K562 (cell line): ENCODE data around the gene PPAN.

Source experiments
- CBFA2T2 ChIP-seq: fragments of 450-650 bp; conservative IDR thresholded peaks from 2 replicates; pipeline ENCODE4 v1.6.1; 2017; ENCODE audit warnings: mild to moderate bottlenecking
- JUND ChIP-seq, 2 experiments: IDR thresholded peaks; 2 replicates in 1 of 2; 3 replicates in 1 of 2; pipeline ENCODE4 v1.6.1; 2011; ENCODE audit warnings: borderline replicate concordance in 2 of 2, low read depth in 2 of 2, low read length in 2 of 2, improper control_type of control experiment in 1 of 2, missing biosample characterization in 1 of 2, missing genetic modification characterization in 1 of 2, missing genetic modification reagents in 1 of 2
- MAFK ChIP-seq: IDR thresholded peaks from 2 replicates; pipeline ENCODE4 v1.6.1; 2011; ENCODE audit warnings: low read length, improper control_type of control experiment
- POLR2AphosphoS5 ChIP-seq: IDR thresholded peaks from 2 replicates; pipeline ENCODE4 v1.6.1; 2011; ENCODE audit warnings: mild to moderate bottlenecking, low read depth, low read length, moderate library complexity; ENCODE audit not compliant: control insufficient read depth, insufficient read depth
- TGIF2 ChIP-seq: sonication (generic); formaldehyde crosslinking; IDR thresholded peaks from 2 replicates; pipeline ENCODE4 v1.8.1; 2022; ENCODE audit warnings: mild to moderate bottlenecking, missing genetic modification reagents, moderate library complexity
- ZNF217 ChIP-seq: sonication (generic); formaldehyde crosslinking; IDR thresholded peaks from 2 replicates; pipeline ENCODE4 v1.8.0; 2022; ENCODE audit warnings: mild to moderate bottlenecking, missing genetic modification reagents
- ZNF695 ChIP-seq: fragments of 450-650 bp; formaldehyde crosslinking; IDR thresholded peaks from 2 replicates; pipeline ENCODE4 v1.4.0; 2020; ENCODE audit warnings: mild to moderate bottlenecking, moderate library complexity
- ZNF785 ChIP-seq: fragments of 250-450 bp; sonication (Bioruptor Pico); IDR thresholded peaks from 2 replicates; pipeline ENCODE4 v1.4.0; 2020; ENCODE audit warnings: mild to moderate bottlenecking
- TF ChIP-seq, protein P1 (sequence below): sonication (generic); formaldehyde crosslinking; IDR thresholded peaks from 2 replicates; pipeline ENCODE4 v1.8.0; 2022; ENCODE audit warnings: mild to moderate bottlenecking, missing genetic modification reagents, borderline replicate concordance

DNA sequence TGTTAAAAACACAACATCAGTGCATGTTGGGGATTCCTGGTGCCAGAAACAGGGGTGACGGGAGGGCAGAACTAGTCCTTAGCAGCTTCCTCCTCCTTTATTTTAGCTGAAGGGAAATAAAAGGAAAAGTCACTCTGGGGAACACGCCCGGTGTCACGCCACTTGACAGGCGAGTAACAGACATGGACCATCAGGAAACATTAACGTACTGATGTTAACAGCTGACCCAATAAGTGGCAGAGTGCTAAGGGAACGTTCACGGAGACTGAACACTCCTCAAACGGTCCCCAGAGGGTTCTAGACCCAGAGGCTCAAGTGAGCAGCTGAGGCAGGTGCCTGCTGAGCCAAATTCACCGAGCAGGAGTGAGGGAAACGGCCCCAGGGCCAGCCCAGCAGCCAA lies 27.4 kb downstream of the PPAN start:
- TF ChIP-seq MAFK = no peak
- TF ChIP-seq JUND (IDR thresholded peaks at IDR 0.05; ENCODE audit: borderline replicate concordance, low read depth, low read length) = no peak
- TF ChIP-seq JUND (tag; IDR thresholded peaks at IDR 0.05; ENCODE audit: borderline replicate concordance, low read depth, low read length) = no peak
- TF ChIP-seq CBFA2T2 = no peak
- TF ChIP-seq POLR2AphosphoS5 = no peak
- TF ChIP-seq ZNF695 (CRISPR knock-in tag) = no peak
- TF ChIP-seq, protein P1, sequence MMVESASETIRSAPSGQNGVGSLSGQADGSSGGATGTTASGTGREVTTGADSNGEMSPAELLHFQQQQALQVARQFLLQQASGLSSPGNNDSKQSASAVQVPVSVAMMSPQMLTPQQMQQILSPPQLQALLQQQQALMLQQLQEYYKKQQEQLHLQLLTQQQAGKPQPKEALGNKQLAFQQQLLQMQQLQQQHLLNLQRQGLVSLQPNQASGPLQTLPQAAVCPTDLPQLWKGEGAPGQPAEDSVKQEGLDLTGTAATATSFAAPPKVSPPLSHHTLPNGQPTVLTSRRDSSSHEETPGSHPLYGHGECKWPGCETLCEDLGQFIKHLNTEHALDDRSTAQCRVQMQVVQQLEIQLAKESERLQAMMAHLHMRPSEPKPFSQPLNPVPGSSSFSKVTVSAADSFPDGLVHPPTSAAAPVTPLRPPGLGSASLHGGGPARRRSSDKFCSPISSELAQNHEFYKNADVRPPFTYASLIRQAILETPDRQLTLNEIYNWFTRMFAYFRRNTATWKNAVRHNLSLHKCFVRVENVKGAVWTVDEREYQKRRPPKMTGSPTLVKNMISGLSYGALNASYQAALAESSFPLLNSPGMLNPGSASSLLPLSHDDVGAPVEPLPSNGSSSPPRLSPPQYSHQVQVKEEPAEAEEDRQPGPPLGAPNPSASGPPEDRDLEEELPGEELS (CRISPR knock-in tag) = no peak
- no peak for TF ChIP-seq TGIF2 (CRISPR knock-in tag)
- TF ChIP-seq ZNF217 (CRISPR knock-in tag) = no peak
- TF ChIP-seq ZNF785 (CRISPR knock-in tag) = no peak
